22Rv1 (cell line): ENCODE measurements around the gene MYH14.
A peak's percentile ranks its signal among the peaks of the same experiment; 100 is the strongest.

Experiments used
- H3K27ac ChIP-seq: fragments of 450-650 bp; 2 replicates; pipeline ENCODE4 v1.5.1; 2017
- ZFX ChIP-seq: fragments of 450-650 bp; IDR thresholded peaks from 2 replicates; pipeline ENCODE4 v1.6.1; 2017; ENCODE audit warnings: antibody characterized with exemption, borderline replicate concordance
- TF ChIP-seq, protein P1 (sequence below): fragments of 450-650 bp; IDR thresholded peaks from 2 replicates; pipeline ENCODE4 v1.5.1; 2017; ENCODE audit warnings: mild to moderate bottlenecking

Gene MYH14

GRCh38 chr19:50203281-50204080 is at the start of gene MYH14:
TSS of gene MYH14 (plus strand) at chr19:50203622. CDS start at chr19:50210366, 6,744 bp downstream.
- H3K27ac ChIP-seq = peak within 1 kb of the TSS; percentile 74
- TF ChIP-seq, protein P1, sequence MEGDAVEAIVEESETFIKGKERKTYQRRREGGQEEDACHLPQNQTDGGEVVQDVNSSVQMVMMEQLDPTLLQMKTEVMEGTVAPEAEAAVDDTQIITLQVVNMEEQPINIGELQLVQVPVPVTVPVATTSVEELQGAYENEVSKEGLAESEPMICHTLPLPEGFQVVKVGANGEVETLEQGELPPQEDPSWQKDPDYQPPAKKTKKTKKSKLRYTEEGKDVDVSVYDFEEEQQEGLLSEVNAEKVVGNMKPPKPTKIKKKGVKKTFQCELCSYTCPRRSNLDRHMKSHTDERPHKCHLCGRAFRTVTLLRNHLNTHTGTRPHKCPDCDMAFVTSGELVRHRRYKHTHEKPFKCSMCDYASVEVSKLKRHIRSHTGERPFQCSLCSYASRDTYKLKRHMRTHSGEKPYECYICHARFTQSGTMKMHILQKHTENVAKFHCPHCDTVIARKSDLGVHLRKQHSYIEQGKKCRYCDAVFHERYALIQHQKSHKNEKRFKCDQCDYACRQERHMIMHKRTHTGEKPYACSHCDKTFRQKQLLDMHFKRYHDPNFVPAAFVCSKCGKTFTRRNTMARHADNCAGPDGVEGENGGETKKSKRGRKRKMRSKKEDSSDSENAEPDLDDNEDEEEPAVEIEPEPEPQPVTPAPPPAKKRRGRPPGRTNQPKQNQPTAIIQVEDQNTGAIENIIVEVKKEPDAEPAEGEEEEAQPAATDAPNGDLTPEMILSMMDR = no peak
- TF ChIP-seq ZFX = no peak

- H3K27ac ChIP-seq = no peak overlapping the region
- TF ChIP-seq ZFX = no peak
- TF ChIP-seq, protein P1 = no peak
Observed at GRCh38 chr19:50154529-50154928, 48.9 kb upstream of the MYH14 start.

GRCh38 chr19:50155520-50156109 is 47.8 kb upstream of the MYH14 start:
- TF ChIP-seq ZFX = no peak
- TF ChIP-seq, protein P1 = peak; percentile 57
- no peak overlapping the region for H3K27ac ChIP-seq

GRCh38 chr19:50158577-50158976 is 44.8 kb upstream of the MYH14 start:
- TF ChIP-seq, protein P1 = no peak
- no peak for TF ChIP-seq ZFX
- no peak overlapping the region for H3K27ac ChIP-seq

- TF ChIP-seq ZFX = no peak
- TF ChIP-seq, protein P1 = no peak
- H3K27ac ChIP-seq = no peak overlapping the region
Observed at GRCh38 chr19:50159078-50159477, 44.3 kb upstream of the MYH14 start.

- TF ChIP-seq, protein P1 = no peak
- TF ChIP-seq ZFX = no peak
- no peak within 1 kb of the TSS for H3K27ac ChIP-seq
Observed at GRCh38 chr19:50162988-50163387, 40.4 kb upstream of the MYH14 start, which contains the start of gene IZUMO2. TSS of gene IZUMO2 (minus strand) at chr19:50163281. CDS start at chr19:50163194, 87 bp downstream.

DNA sequence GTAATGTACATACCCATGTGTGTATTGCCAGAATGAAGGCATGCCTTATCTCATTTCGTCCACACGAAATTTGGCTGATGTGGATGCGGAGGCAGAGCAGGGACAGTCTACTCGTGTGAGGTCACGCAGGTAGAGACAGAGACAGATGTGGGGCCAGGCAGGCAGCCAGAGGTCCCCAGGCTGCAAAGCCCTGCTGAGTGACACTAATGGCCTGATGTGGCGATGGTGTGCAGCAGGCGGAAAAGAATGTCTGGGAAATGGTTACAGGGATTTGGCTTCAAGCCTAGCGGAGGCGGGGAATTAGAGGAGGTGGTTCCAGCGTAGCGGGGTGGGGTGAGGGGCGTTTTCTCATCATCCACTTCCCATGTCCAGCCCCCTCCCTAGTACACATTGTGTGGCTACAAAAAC is 36.1 kb upstream of the MYH14 start:
- H3K27ac ChIP-seq = no peak overlapping the region
- TF ChIP-seq, protein P1 = no peak
- TF ChIP-seq ZFX = no peak
